ENCODE results near the gene QRSL1.

- TF ChIP-seq MAX (IDR thresholded peaks at IDR 0.05; ENCODE audit: low read depth) (no peak), SIN3A (IDR thresholded peaks at IDR 0.05; ENCODE audit: borderline replicate concordance, low read depth, low read length) (no peak), CTCF (IDR thresholded peaks at IDR 0.05) (no peak), POLR2AphosphoS5 (IDR thresholded peaks at IDR 0.05; ENCODE audit: low read depth, low read length) (no peak), FOXJ3 (CRISPR knock-in tag; IDR thresholded peaks at IDR 0.05) (no peak), TAF1 (IDR thresholded peaks at IDR 0.05; ENCODE audit: borderline replicate concordance, low read depth, low read length) (no peak), NRF1 (IDR thresholded peaks at IDR 0.05; ENCODE audit: low read depth, low read length) (no peak), EZH2phosphoT487 (IDR thresholded peaks at IDR 0.05; ENCODE audit: borderline replicate concordance, low read depth) (no peak), REST (IDR thresholded peaks at IDR 0.05; ENCODE audit: low read depth, low read length) (no peak)
These were observed 42.3 kb downstream of the QRSL1 start for GRCh38 chr6:106671651-106672050.

Data from SK-N-SH (cell line).